ENCODE results near the gene WSCD2.

The WSCD2 gene

GRCh38 chr12:108271951-108272872 is 143.1 kb downstream of the WSCD2 start:
- DNase-seq = no peak

- DNase-seq = no peak
Observed at GRCh38 chr12:108273217-108273616, 144.1 kb downstream of the WSCD2 start.

- DNase-seq = no peak
Observed at GRCh38 chr12:108277613-108278012, 148.5 kb downstream of the WSCD2 start.

- no peak for DNase-seq
Observed at GRCh38 chr12:108282160-108282559, 153.1 kb downstream of the WSCD2 start.

- no peak for DNase-seq
Observed at GRCh38 chr12:108282676-108283075, 153.6 kb downstream of the WSCD2 start.

GRCh38 chr12:108284163-108284562 is 155.1 kb downstream of the WSCD2 start:
- DNase-seq = no peak

- DNase-seq = no peak
Observed at GRCh38 chr12:108285016-108285415, 155.9 kb downstream of the WSCD2 start.

- no peak for DNase-seq
Observed at GRCh38 chr12:108287227-108287626, 158.1 kb downstream of the WSCD2 start.

GRCh38 chr12:108289350-108290161 is 160.5 kb downstream of the WSCD2 start:
- no peak for DNase-seq

- DNase-seq = no peak
Observed at GRCh38 chr12:108295641-108296040, 166.6 kb downstream of the WSCD2 start.

- no peak for DNase-seq
Observed at GRCh38 chr12:108296945-108297344, 167.9 kb downstream of the WSCD2 start.

- DNase-seq = no peak
Observed at GRCh38 chr12:108297424-108297823, 168.3 kb downstream of the WSCD2 start.

- DNase-seq = peak; percentile 21
Observed at GRCh38 chr12:108297895-108298760, 169.0 kb downstream of the WSCD2 start.

GRCh38 chr12:108298761-108299275 is 169.7 kb downstream of the WSCD2 start:
- no peak for DNase-seq

- DNase-seq = no peak
Observed at GRCh38 chr12:108299516-108299915, 170.4 kb downstream of the WSCD2 start.

Data from CD4-positive, alpha-beta T cell treated with Interleukin-4 for 4 hours (primary cell).